Spleen (tissue), 11 donors: ENCODE results near the gene TSC22D1. TPM values are rescaled to one million over a fixed set of nuclear protein-coding genes. Genes with fewer than 3 reads are reported as not detected.

ENCODE experiments used
- DNase-seq: peaks from one replicate; pipeline ENCODE4 v3.0.0-alpha.2; 2020
- H3K27ac ChIP-seq, 8 donors: fragments of 200-600 bp; sonication (generic) in 7 of 8; 1 replicate in 4 of 8; 2 replicates in 4 of 8; pipeline versions ENCODE4 v1.5.0 to v1.8.0; 2016 to 2021; ENCODE audit warnings: inconsistent platforms in 4 of 8, mild to moderate bottlenecking in 4 of 8, moderate library complexity in 1 of 8
- H3K27me3 ChIP-seq, 7 donors: fragments of 200-600 bp; sonication (generic) in 6 of 7; replicated peaks in 1 of 7; 1 replicate in 4 of 7; 2 replicates in 3 of 7; pipeline versions ENCODE4 v1.5.0 to v1.8.0; 2016 to 2021; ENCODE audit warnings: inconsistent platforms in 3 of 7, mild to moderate bottlenecking in 1 of 7
- H3K36me3 ChIP-seq, 6 donors: fragments of 200-600 bp; sonication (generic) in 5 of 6; 1 replicate in 4 of 6; 2 replicates in 2 of 6; pipeline versions ENCODE4 v1.5.0 to v1.8.0; 2016 to 2021; ENCODE audit warnings: inconsistent platforms in 2 of 6
- H3K4me1 ChIP-seq, 6 donors: fragments of 200-600 bp; sonication (generic) in 5 of 6; 1 replicate in 3 of 6; 2 replicates in 3 of 6; pipeline versions ENCODE4 v1.5.0 to v1.8.0; 2016 to 2021; ENCODE audit warnings: inconsistent platforms in 3 of 6
- H3K4me3 ChIP-seq, 8 donors: fragments of 200-600 bp; sonication (generic) in 7 of 8; 1 replicate in 4 of 8; 2 replicates in 4 of 8; pipeline versions ENCODE4 v1.5.0 to v1.8.0; 2016 to 2021; ENCODE audit warnings: inconsistent platforms in 4 of 8, mild to moderate bottlenecking in 4 of 8, moderate library complexity in 2 of 8
- H3K9me3 ChIP-seq, 8 donors: fragments of 200-600 bp; sonication (generic) in 7 of 8; 1 replicate in 4 of 8; 2 replicates in 4 of 8; pipeline versions ENCODE4 v1.5.0 to v1.8.0; 2016 to 2021; ENCODE audit warnings: inconsistent platforms in 4 of 8
- POLR2A ChIP-seq, 3 donors: fragments of 450-650 bp; IDR thresholded peaks; one replicate each; pipeline ENCODE4 v1.5.1; 2017; ENCODE audit warnings: antibody characterized with exemption in 3 of 3, mild to moderate bottlenecking in 1 of 3
- POLR2AphosphoS5 ChIP-seq, 3 donors: sonication (generic); formaldehyde crosslinking; IDR thresholded peaks; one replicate each; pipeline ENCODE4 v1.5.1; 2017; ENCODE audit warnings: antibody characterized with exemption in 3 of 3
- WGBS, 5 donors: extraction: QIAGEN DNeasy Blood & Tissue Kit in 3 of 5; methylation state at CpG; one replicate each; pipeline versions ENCODE4 v1.1.5 to v1.1.7; 2013 to 2018; 5-methylcytosine and 5-hydroxymethylcytosine counted together
- intact Hi-C: fragments of 100-400 bp; cut with DNase I; formaldehyde crosslinking; loops from one replicate; pipeline ENCODE4 v1.15.0; 2023; ENCODE audit warnings: low total_unique reads
- polyA plus RNA-seq, 3 donors: library from polyadenylated mRNA; stranded (reverse); fragments of 200-250 nt; gene quantifications; one replicate each; pipeline ENCODE4 v1.2.1, GENCODE V29; 2013
- total RNA-seq, 7 donors: library from RNA; depleted of rRNA in 3 of 7; stranded (reverse); fragments of >200 nt in 3 of 7; fragmentation: NEBNext Ultra II Directional in 4 of 7; extraction: Animal tissue kit (Norgen Biotek cat#: 25700) in 4 of 7; gene quantifications; one replicate each; pipeline versions ENCODE4 v1.1.0 to v1.2.1, GENCODE V29; 2016 to 2021
- TF ChIP-seq, protein P1 (sequence below), 11 experiments: fragments of 200-600 bp in 7 of 11; fragments of 450-650 bp in 4 of 11; sonication (generic) in 4 of 11; IDR thresholded peaks in 8 of 11; conservative IDR thresholded peaks in 3 of 11; 1 replicate in 7 of 11; 2 replicates in 4 of 11; pipeline versions ENCODE4 v1.4.0 to v1.8.0; 2016 to 2021; ENCODE audit warnings: antibody characterized with exemption in 11 of 11, inconsistent platforms in 4 of 11, mild to moderate bottlenecking in 1 of 11
- donor health status: healthy with polysubstance abuse.
- donor health status: DM: no; HTN: no; CAD: no; lungs with moderate emphysema.
- donor health status: DM: no; HTN: no; CAD: no.
- donor health status: Bipolar disorder and iron deficiency.
- donor health status: healthy.
- donor health status: DM: no; HTN: no; CAD: no.
- donor health status: DM: yes; HTN: yes; CAD: no.

Gene TSC22D1
- total and polyA plus RNA-seq, 10 donors, result 14.3 to 66.3 (median 42.6) TPM

DNA sequence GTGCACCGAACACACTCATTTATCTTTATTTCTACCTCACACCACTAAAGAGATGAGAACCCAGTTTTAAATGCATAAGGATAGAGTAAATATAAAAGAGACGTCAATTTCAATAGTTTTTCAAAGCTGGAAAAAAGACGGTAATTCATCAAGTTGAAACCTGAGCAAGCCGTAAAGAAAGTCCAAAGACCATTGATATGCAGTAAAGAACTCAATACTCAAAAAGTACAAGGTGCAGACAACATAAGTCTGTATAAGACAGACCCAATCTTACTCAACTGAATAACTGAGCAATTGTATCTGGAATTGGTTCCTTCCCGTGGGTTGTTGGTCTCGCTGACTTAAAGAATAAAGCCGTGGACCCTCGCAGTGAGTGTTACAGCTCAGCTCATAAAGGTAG lies 120.4 kb downstream of the TSC22D1 start:
- DNase-seq, result no peak
- intact Hi-C loops, result no loop called here
- WGBS, 5 donors, result 94 to 99% (median 98%) methylated on average over 8 of the region's 8 CpGs
- H3K36me3 ChIP-seq, result no peaks in the 10 kb centered on the region
- no peak overlapping the region for H3K27ac ChIP-seq
- H3K4me3 ChIP-seq, result no peak overlapping the region
- H3K4me1 ChIP-seq, result peaks cover 0 to 12% (median 3%) of the 10 kb centered on the region in 6 donors
- no peaks in the 10 kb centered on the region for H3K27me3 ChIP-seq
- TF ChIP-seq, protein P1, sequence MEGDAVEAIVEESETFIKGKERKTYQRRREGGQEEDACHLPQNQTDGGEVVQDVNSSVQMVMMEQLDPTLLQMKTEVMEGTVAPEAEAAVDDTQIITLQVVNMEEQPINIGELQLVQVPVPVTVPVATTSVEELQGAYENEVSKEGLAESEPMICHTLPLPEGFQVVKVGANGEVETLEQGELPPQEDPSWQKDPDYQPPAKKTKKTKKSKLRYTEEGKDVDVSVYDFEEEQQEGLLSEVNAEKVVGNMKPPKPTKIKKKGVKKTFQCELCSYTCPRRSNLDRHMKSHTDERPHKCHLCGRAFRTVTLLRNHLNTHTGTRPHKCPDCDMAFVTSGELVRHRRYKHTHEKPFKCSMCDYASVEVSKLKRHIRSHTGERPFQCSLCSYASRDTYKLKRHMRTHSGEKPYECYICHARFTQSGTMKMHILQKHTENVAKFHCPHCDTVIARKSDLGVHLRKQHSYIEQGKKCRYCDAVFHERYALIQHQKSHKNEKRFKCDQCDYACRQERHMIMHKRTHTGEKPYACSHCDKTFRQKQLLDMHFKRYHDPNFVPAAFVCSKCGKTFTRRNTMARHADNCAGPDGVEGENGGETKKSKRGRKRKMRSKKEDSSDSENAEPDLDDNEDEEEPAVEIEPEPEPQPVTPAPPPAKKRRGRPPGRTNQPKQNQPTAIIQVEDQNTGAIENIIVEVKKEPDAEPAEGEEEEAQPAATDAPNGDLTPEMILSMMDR (IDR thresholded peaks at IDR 0.05 in 8 of 11, conservative IDR thresholded peaks at IDR 0.05 in 3 of 11), result no peak
- TF ChIP-seq POLR2AphosphoS5 (IDR thresholded peaks at IDR 0.05) (no peak), POLR2A (IDR thresholded peaks at IDR 0.05) (no peak)
- H3K9me3 ChIP-seq, result peaks cover 0 to 12% (median 2%) of the 10 kb centered on the region in 8 donors

DNA sequence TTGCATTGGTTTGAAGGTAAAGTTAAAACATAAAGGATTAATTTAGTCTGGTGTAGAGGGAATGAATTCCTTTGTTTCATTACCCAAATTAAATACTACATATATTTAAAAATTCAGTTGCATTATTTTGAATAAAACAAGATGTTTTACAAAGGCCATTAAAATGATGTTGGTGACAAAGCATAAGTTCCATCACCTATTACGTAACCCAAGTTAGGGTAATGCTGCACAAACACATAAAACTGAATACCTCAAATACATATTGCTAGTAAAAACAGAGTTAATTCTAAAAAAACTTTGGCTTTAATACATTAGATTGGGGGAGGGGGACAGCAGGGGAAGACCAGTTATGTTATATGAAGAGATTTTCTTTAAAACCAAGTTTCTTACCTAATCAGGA lies 122.2 kb downstream of the TSC22D1 start:
- Histone ChIP-seq H3K9me3 (peaks cover 0 to 5% (median 0%) of the 10 kb centered on the region in 8 donors), H3K4me1 (peaks cover 0 to 12% (median 3%) of the 10 kb centered on the region in 6 donors), H3K36me3 (no peaks in the 10 kb centered on the region), H3K27me3 (no peaks in the 10 kb centered on the region), H3K4me3 (no peak overlapping the region), H3K27ac (no peak overlapping the region)
- DNase-seq, result no peak
- intact Hi-C loops, result no loop called here
- no peak for TF ChIP-seq POLR2A (IDR thresholded peaks at IDR 0.05)
- TF ChIP-seq, protein P1 (IDR thresholded peaks at IDR 0.05 in 8 of 11, conservative IDR thresholded peaks at IDR 0.05 in 3 of 11), result no peak
- no peak for TF ChIP-seq POLR2AphosphoS5 (IDR thresholded peaks at IDR 0.05)
- WGBS, 5 donors, result 92 to 98% (median 94%) methylated on average over 1 of the region's 1 CpG

DNA sequence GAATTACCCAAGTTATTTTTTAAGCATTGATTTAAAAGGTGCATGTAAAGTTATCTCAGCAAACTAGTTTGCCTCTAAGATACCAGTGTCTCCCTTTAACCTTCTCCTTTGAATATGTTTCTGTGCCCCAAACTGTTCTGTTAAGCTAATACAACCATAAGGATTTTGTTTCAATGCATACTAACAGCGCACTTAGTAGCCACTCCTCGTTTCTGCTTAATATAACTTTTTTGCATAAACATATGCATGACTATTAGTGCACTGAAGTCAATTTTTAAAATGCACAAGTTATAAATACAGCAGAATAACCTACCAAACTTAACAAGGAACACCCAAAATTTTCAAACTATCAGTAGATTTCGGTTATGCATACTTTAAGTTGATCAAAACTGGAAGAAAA lies 123.1 kb downstream of the TSC22D1 start:
- intact Hi-C loops, result no loop called here
- Histone ChIP-seq H3K4me1 (peaks cover 0 to 6% (median under 1%) of the 10 kb centered on the region in 6 donors), H3K4me3 (no peak overlapping the region), H3K27me3 (no peaks in the 10 kb centered on the region), H3K9me3 (peaks cover 0 to 5% (median 0%) of the 10 kb centered on the region in 8 donors), H3K36me3 (no peaks in the 10 kb centered on the region), H3K27ac (no peak overlapping the region)
- TF ChIP-seq POLR2A (IDR thresholded peaks at IDR 0.05) (no peak), POLR2AphosphoS5 (IDR thresholded peaks at IDR 0.05) (no peak)
- TF ChIP-seq, protein P1 (IDR thresholded peaks at IDR 0.05 in 8 of 11, conservative IDR thresholded peaks at IDR 0.05 in 3 of 11), result no peak
- WGBS, 5 donors, result 85 to 95% (median 92%) methylated on average over 3 of the region's 3 CpGs
- no peak for DNase-seq

DNA sequence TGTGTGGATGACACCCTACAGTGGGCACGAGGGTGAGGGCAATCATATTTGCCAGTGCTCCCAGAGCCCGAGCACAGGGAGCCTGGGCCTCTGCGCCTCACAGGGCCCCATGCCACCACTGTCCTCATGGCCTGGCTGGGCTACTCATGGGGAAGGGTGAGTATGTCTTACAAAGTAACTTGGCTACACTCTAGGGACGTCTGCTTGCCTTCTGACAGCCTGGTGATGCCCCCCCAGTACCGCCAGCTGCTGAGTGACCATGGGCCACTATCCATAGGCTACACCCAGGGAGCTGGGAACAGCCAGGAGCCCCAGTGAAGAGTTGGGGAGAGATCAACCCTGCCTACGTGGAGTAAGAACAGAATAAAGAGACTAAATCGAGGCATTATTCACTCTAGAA lies 123.7 kb downstream of the TSC22D1 start:
- Histone ChIP-seq H3K4me3 (no peak overlapping the region), H3K36me3 (no peaks in the 10 kb centered on the region), H3K4me1 (no peaks in the 10 kb centered on the region), H3K9me3 (peaks cover 0 to 5% (median 0%) of the 10 kb centered on the region in 8 donors), H3K27ac (no peak overlapping the region), H3K27me3 (no peaks in the 10 kb centered on the region)
- DNase-seq, result no peak
- intact Hi-C loops, result no loop called here
- WGBS, 5 donors, result 90 to 96% (median 92%) methylated on average over 7 of the region's 7 CpGs
- TF ChIP-seq POLR2A (IDR thresholded peaks at IDR 0.05), result no peak
- TF ChIP-seq POLR2AphosphoS5 (IDR thresholded peaks at IDR 0.05), result no peak
- TF ChIP-seq, protein P1 (IDR thresholded peaks at IDR 0.05 in 8 of 11, conservative IDR thresholded peaks at IDR 0.05 in 3 of 11), result no peak
